ENCODE measurements around the gene INF2.
"Not testable (repeated sequence)": the region's sequence is repeated elsewhere in the genome, so short reads cannot be mapped to it uniquely, and the experiment has no call there.

INF2 gene

DNA sequence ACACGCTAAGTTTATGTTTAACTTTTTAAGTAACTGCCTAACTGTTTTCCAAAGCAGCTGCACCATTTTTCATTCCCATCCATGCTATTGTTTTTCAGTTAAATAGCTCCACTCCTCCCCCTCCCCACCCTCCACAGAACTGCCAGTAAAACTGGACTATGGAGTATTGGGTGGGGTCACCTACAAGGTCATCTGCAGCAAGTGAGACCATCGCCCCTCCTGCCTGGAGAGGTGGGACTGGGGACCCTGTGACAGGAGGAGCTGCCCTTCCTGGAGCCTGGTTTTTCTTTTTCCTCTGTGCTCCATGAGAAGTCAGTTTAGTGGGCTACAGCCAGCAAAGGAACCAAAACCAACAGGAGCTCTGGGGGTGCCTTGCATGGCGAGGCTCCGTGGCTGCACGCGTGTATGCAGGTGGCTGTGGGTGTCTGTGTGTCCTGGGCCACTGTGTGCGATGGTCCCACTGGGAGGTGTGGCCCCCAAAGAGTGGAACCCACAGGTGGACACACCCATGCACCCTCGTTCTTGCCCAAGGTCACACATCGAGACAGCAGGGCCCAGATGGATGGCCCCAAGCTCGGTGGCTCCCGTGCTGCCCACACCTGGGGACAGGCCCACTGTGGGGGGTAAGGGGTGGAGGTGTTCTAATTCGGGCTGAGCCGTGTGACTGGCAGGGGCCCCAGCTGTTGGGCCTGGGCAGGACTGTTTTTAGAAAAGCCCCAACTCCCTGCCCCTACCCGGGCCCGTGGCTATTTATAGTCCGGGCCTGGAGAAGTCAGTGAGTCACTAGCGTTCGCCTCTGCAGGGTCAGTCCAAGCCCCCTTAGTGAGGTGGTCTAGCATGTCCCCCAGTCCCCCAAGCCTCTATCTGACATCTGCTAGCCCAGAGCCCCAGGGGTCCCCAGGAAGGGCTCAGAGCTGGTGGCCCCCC lies 32.4 kb downstream of the INF2 start:
- no peak for DNase-seq (ENCODE audit: low read depth in 3 of 3)

DNA sequence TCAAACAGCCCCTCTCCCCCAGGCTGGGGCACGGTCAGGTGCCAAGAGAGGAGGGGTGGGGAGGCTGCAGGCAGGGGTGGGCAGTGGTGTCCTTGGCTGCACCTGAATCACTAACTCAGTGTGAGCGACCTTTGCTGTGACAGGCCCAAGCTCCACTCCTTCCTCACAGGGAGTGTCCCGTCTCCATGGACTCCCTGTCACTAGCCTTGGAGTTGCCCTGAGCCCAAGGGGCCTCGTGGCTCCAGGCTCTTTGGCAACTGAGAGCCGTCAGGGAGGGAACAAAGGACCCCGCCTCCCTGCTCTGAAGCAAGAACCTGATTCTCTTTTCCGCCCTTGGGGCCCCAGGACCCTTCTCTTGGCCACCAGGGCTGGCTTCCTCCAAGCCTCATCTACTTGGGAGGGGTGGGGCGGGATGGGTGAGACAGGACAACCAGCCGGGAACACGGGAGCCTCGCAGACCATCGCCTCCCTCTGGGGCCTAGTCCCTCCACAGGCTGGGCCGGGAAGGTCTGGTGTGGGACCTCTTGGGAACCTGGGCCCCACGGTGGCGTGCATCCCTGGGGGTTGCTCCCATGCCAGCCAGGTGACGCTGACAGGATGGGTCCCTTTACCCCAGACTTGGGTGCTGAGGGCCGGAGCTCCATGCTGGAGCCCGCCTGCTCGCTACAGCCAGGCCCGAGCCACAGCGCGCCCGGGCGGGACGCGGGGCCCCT lies 33.7 kb downstream of the INF2 start:
- DNase-seq (ENCODE audit: low read depth in 3 of 3): no peak

DNA sequence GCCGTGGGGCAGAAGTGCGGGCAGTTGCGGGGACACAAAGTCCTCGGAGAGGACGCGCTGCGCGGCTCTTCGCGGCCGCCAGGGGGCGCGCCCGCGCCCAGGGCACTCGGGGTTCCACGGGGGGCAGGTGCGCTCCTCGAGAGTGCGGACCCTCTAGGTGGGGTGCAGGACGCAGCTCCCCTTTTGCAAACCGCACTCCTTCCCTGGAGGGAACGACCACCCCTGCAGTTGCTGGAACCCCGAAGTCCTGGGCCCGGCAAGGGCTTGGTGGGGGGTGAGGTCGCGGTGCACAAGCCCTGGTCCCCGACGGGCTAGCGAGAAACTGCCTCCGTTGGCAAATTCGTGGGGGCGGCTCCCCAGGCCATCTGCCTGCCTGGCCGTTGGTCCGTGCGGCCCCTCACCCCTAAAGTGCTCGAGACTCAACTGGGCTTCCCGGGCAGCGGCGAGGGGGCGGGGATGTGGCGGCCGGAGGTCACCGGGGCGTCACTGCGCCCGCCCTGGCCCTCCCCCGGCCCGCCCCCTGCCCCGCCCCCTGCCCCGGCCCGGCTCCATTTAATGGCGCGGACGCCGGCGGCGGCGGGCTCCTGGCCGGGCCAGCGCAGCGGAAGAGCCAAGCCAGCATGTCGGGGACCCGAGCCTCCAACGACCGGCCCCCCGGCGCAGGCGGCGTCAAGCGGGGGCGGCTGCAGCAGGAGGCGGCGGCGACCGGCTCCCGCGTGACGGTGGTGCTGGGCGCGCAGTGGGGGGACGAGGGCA lies 34.4 kb downstream of the INF2 start, which contains the start of gene ADSS1:
TSS of gene ADSS1 (plus strand) at position 579 of the 756 bp plus-strand sequence. CDS start at position 621, 42 bp downstream.
- peak in 2 of 3 donors; percentile 16 to 48 for DNase-seq (ENCODE audit: low read depth in 3 of 3)

DNA sequence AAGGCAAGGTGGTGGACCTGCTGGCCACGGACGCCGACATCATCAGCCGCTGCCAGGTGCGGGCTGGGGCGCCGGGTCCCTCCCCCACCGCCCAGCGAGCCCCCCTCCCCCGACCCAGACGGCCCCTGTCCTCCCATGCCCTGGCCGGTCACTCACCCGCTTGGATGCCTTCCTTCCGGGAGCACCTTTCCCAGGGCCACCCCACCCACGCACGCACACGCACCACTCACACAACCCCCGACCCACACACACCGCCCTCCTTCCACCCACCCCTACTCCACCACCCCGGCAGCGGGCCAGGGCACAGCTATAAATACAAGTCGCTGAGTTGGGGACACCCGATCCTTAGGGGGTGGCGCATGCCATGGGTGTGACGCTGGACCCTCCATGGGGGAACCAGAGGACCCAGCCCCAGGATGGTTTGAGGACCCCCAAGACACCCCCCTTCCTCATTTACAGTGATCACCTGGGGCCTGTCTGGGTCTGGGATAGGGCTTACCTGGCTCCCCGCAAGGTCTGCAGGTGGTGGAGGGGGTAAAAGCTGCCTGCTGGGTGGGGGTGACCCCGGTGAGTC lies 35.1 kb downstream of the INF2 start:
- DNase-seq (ENCODE audit: low read depth in 3 of 3): no peak

DNA sequence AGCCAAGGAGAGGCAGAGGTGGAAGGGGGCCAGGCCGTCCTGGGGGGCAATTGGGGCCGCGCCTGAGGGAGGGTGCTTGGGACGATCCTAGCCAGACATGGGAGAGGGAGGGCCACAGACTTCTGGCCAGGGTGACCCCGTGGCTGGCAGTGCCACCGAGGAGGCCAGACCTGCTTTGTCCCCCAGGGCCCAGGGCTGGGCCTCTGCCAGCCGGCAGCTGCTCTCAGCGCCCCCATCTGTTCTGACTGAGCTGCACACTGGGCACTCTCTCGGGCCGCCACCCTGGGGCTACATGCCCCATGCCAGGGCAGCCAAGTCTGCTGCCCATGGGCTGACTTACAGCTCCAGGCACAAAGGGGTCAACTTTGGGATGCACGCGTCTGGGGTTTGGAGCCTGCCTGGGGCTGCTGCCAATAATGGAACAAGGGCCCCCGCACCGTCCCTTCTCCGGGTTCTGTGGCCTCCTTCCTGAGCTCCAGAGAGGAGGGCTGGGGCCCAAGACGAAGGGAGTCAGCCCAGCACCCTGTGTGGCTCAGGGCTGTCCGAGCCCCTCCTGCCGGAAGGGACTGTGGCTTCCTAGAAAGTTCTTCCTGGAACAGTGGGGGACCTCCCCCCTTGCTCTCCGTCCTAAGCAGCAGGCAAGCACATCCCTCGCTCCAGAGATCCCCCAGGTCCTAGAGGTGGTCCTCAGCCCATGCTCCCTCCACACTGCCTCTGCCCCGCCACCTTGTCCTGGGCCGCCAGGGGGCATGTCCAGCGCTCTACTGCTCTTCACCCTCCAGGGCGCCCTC lies 35.8 kb downstream of the INF2 start:
- no peak for DNase-seq (ENCODE audit: low read depth in 3 of 3)

DNA sequence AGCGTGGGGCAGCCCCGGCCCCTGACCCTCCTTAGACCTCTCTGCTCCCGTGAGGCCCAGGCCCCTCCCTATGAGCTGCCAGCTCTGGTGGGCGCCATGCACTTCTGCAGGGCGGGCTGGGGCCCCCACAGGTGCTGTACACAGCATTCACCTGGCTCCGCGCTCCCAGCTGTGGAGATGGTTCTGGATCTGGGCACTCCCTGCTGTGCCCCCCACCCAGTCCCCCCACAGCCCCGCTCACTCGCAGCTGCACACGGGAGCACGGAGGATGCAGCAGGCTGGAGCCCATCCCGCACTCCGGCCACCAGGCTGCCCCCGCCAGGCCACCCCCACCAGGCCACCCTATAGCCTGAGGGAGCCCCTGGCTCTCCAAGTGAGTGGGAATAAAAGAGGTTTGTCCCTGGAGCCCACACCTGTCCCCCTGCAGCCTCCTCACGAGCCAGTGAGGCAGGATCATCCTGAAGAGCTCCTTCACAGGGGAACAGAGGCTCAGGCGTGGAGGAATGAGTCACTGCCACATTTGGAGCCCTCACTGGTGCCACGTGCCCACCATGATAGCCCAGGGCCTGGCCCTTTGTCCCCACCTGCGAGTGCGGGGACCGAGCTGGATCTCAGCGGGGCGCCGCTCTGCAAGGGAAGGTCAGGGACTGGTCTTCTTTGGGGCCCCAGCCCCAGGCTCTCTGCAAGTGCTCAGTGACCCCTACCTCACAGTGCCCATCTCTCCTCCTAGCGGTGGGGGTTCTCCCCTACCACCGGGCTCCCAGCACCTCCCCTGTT lies 36.5 kb downstream of the INF2 start:
- no peak for DNase-seq (ENCODE audit: low read depth in 3 of 3)

DNA sequence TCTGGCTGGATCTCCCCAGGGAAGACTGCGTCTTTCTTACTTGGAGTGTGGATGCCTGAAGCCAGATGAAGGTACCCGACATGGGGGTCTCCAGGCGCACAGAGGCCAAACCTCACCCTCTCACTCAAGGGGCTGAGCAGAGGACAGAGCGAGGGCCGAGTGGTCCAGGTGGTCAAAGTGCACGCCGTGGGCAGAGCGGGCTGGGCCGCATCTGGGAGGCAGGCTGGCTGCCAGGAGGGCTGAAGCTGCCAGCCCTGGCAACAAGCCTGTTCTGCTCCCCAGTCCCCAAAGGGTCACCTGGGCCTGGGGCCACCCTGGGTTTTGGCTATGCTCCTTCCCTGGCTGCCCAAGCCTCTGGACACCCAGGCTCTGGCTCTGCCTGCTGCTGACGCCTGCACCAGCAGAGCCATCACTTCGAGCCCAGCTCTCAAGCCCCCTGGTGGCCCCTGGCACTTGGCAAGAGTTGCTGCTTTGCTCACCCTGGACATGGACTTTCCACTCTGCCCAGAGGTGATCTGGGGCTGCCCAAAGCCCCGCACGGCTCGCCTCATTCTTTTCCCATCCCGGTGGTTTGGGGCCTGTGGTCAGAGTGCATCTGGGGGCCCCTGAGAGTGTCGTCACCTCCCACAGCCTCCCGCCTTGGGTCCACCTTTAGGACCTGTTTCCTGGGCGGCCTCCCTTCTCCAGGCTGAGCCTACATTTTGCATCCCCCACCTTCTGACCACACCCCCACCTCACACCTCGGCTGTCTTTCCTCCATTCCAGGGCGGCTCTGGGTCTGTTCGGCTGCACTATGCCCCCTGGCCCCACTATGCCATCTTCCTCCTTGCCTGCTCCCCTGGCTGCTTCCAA lies 37.4 kb downstream of the INF2 start:
- no peak for DNase-seq (ENCODE audit: low read depth in 3 of 3)

DNA sequence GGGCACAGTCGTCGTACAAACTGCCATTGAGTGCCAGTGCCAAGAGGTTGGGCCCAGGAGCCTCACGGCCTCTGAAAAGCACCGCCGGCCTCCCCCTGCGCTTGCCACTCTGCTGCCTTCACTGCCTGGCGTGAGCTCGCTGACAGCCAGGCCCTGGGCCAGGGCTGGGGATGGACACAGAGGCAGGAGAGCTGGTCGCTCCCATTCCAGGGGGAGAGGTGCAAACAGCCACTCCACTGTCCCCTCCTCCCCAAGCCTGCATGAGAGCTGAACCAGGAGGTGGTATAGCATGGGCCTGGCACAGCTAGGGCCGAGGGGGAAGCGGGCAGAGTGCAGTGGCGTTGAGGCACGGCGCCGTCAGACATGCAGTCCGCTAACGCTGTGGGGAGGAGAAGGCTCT lies 39.2 kb downstream of the INF2 start:
- no peak for DNase-seq (ENCODE audit: low read depth in 3 of 3)

DNA sequence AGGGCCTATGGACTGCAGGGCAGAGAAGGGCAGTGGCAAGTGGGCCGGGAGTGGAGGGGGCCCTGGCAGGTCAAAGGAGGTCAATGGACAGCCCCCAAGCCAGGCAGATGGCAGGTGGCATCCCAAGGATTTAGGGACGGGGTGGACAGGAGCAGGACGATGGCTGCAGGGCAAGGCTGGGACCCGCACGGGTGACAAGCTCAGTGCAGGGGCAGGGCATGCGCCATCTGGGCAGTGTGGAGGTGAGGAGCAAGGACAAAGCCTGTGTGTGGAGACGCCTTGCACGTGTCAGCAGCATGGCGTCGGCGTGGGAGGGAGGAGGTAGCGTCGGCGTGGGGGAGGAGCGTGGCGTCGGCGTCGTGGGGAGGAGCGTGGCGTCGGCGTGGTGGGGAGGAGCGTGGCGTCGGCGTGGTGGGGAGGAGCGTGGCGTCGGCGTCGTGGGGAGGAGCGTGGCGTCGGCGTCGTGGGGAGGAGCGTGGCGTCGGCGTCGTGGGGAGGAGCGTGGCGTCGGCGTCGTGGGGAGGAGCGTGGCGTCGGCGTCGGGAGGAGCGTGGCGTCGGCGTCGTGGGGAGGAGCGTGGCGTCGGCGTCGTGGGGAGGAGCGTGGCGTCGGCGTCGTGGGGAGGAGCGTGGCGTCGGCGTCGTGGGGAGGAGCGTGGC lies 39.9 kb downstream of the INF2 start:
- not testable (repeated sequence) for DNase-seq (ENCODE audit: low read depth in 3 of 3)

DNA sequence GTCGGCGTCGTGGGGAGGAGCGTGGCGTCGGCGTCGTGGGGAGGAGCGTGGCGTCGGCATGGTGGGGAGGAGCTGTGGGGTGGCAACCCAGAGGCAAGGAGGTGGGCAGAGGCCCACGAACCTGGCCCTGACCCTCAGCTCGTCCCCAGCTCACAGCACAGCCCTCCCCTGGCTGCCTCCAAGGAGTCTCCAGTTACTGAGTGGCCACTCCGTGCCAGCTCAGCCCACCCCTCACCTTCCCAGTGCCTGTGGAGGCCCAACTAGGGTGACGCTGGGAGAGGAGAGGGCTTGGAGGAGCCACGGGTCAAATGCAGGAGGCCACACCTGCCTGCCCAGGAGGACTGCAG lies 40.4 kb downstream of the INF2 start:
- DNase-seq (ENCODE audit: low read depth in 3 of 3): no peak

DNA sequence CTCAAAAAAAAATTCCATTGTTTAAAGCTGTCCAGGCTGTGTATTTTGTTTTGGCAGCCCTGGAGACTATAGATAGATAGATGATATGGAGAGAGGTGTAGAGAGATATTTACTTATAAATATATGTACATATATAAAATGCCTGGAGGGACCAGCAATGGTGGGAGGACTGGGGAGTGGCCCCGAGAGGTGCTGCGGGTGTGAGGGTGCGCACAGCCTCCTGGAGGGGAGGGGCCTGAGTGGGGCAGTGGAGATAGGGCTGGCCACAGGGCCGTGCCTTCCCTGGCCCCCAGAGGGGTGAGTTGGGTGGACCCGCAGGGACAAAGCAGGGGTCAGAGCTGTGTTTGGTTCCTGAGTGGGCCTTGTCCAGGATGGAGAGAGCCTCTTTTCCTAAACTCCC lies 41.1 kb downstream of the INF2 start:
- no peak for DNase-seq (ENCODE audit: low read depth in 3 of 3)

DNA sequence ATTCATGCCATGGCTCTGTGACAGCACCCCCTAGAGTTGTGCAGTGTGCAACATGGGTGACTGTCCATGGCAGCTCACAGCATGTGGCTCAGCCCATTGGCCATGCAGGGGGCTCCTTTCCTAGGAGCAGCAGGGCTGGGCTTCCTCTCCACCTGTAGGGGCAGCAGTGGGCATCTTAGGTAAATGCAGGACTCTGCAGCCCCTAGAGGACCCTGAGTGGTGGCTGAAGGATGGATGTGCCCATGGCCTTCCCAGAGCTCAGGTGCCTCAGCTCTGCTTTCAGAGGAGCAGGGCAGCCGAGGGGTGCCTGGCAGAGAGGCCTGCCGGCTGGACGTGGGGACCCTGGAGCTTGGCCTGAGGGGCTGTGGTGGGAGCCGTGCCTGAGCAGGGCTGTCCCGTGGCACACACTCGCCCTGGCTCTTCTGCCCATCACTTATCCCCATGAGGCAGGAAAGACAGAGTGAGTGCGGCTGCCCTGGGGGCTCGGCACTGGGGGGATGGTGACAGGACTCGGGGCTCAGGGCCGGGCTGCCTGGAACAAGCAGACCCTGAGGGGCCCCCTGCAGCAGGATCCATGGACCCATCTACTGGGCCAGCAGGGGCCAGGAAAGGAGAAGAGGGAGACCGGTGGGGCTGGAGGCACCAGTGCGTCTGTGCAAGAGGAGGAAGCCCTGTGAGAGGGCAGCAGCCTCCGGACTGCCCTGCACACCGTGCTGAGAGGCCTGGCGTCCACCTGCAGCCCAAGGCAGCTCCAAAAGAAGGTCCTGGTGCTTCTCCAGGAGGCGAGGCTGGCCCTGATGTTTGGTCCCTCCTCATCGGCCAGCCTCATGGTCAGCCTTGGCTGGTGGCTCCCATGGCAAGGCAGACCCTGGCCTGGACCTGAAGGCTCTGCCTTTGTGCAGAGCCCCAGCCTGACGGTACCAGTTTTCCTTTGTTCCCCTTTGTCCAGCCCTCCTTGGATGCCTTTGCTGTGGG lies 42.2 kb downstream of the INF2 start:
- DNase-seq (ENCODE audit: low read depth in 3 of 3): no peak

DNA sequence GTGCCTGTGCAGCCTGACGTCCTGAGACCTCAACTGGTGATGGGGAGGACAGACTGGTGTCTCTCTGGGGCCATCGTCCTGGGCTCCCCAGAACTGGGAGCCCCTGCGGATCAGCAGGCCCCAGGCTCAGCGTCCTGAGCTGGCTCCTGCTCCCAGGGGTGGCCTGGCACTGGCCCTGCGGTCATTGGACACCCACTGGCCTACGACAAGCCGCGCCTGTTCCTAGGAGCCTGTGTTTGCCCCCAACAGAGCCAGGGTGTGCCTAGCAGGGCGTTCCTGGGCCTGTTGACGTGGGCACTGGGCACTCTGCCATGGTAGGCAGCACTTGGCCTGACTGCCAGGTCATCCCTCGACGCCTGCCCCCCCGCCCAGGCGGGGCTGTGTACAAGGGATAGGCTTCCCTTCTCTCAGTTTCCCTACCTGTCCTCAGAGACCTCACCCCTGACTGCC lies 43.0 kb downstream of the INF2 start:
- no peak for DNase-seq (ENCODE audit: low read depth in 3 of 3)

DNA sequence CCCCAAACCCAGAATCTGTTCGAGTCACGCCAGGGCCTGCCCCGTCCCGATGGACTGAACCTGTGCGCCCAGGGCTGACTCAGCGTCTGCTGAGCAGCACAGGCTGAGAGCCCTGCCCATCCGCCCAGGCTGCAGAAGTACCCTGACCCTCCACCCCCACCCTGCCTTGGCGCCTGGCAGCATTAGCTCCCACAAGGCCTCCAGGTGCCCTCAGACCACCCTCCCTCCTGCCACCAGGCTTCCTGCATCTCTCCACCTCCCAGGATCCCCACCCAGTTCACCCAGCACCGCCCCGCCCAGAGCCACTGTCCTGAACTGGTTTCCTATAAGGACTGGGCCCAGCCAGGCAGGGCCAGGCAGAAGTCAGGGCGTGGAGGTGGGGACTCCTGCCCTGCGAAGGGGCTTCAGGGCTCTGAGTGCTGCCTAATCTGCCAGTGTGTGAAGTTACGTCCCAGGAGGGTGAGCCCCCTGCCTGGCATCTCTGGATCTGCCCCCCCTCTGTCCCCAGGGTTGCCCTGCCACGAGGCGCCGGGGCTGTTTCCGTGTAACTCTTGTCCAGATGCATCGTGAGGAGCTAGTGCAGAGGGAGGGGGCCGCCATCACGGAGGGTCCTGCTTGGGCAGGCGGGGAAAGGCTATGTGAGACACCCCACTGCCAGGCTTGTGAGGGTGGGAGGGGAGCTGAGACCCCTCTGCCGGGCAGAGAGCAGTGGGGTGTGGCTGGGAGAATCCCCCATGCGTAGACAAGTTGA lies 43.7 kb downstream of the INF2 start:
- DNase-seq (ENCODE audit: low read depth in 3 of 3): no peak

DNA sequence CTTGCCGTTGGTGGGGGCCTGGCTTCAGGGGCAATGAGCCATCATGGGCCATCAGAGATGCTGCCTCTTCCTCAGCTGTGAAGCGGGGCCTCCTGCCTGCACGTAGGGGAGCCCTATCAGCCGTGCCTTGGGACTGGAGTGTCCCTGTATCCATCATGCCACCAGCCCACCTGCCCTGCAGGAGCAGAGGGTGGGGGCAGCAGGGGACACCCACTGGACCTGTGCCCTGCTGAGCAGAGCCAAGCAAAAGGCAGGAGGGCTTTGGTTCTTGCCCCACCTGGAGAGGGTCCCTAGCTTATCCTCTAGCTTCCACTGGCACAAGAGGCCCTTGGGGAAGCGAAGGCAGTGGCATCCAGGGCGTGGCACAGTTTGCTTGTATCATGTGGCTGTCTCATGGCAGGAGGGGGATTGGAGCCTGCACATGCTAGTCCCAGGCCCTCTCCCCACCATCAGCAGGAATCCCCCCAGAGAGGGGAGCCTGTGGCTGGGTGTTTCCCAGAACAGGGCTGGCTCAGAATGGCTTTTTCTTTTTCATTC lies 44.7 kb downstream of the INF2 start:
- no peak for DNase-seq (ENCODE audit: low read depth in 3 of 3)

DNA sequence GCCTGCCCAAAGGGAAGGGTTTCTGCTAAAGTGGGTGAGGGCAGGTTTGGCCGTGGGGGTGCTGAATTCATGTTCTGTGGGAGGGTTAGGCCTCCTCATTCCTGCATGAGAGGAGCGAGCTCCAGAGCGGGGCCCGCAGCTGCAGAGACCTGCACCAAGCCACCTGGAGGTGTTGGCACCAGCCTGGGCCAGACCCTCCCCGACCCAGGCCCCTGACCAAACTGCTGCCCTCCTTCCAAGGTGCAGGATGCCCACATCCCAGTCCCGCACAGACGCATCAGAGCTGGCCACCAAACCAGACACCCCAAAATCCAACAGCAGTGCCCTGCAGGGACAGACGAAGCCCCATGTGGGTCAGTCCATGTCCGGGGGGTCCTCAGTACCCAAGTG lies 45.2 kb downstream of the INF2 start:
- DNase-seq (ENCODE audit: low read depth in 3 of 3): no peak
